Common myeloid progenitor, CD34-positive (primary cell): Measurements from ENCODE around the gene AMPD3.

Source experiments
- CTCF ChIA-PET: fragments of 350-600 bp; sonication (Branson Sonifier 250); formaldehyde crosslinking; loops from one replicate; lab custom pipeline; 2021; ENCODE audit warnings: antibody characterized with exemption; lab: Charles Lee
- POLR2A ChIA-PET: fragments of 350-600 bp; sonication (Branson Sonifier 250); formaldehyde crosslinking; loops from one replicate; lab custom pipeline; 2021; ENCODE audit warnings: antibody characterized with exemption; lab: Charles Lee
- DNase-seq, 3 donors: peaks; one replicate each; pipeline versions ENCODE4 v3.0.0 to v3.0.0-alpha.2; 2013
- H3K27ac ChIP-seq, 2 experiments: 1 replicate in 1 of 2; 2 replicates in 1 of 2; pipeline ENCODE4 v1.7.0; 2013; ENCODE audit warnings: inconsistent platforms in 2 of 2, low read length in 2 of 2, mild to moderate bottlenecking in 2 of 2, low read depth in 1 of 2, moderate library complexity in 1 of 2; ENCODE audit not compliant: severe bottlenecking in 2 of 2, insufficient read depth in 1 of 2, poor library complexity in 1 of 2
- H3K27me3 ChIP-seq, 5 experiments: replicated peaks in 2 of 5; 1 replicate in 3 of 5; 2 replicates in 2 of 5; pipeline versions ENCODE4 v1.6.1 to v1.7.0; 2013; ENCODE audit warnings: low read length in 4 of 5, mild to moderate bottlenecking in 2 of 5, moderate library complexity in 2 of 5, inconsistent platforms in 1 of 5; ENCODE audit not compliant: insufficient read depth in 5 of 5, control insufficient read depth in 4 of 5
- H3K36me3 ChIP-seq, 4 experiments: 1 replicate in 2 of 4; 2 replicates in 2 of 4; pipeline versions ENCODE4 v1.6.1 to v1.7.0; 2013; ENCODE audit warnings: low read length in 3 of 4, control low read depth in 1 of 4, mild to moderate bottlenecking in 1 of 4; ENCODE audit not compliant: control insufficient read depth in 4 of 4, insufficient read depth in 4 of 4
- H3K4me1 ChIP-seq, 4 experiments: 1 replicate in 3 of 4; 2 replicates in 1 of 4; pipeline versions ENCODE4 v1.6.1 to v1.7.1; 2013; ENCODE audit warnings: low read length in 3 of 4, mild to moderate bottlenecking in 3 of 4, control low read depth in 1 of 4, inconsistent platforms in 1 of 4, moderate library complexity in 1 of 4; ENCODE audit not compliant: control insufficient read depth in 4 of 4, insufficient read depth in 4 of 4; ENCODE audit errors: control extremely low read depth in 1 of 4
- H3K4me3 ChIP-seq, 7 experiments: 1 replicate in 4 of 7; 2 replicates in 3 of 7; pipeline versions ENCODE4 v1.5.1 to v1.7.0; 2013; ENCODE audit warnings: mild to moderate bottlenecking in 7 of 7, low read length in 6 of 7, moderate library complexity in 6 of 7, inconsistent platforms in 2 of 7, low read depth in 2 of 7, control low read depth in 1 of 7; ENCODE audit not compliant: insufficient read depth in 4 of 7, control insufficient read depth in 1 of 7; ENCODE audit errors: extremely low read depth in 1 of 7
- H3K9me3 ChIP-seq, 5 experiments: 1 replicate in 4 of 5; 2 replicates in 1 of 5; pipeline versions ENCODE4 v1.6.1 to v1.7.1; 2013; ENCODE audit warnings: low read length in 4 of 5, mild to moderate bottlenecking in 2 of 5, inconsistent platforms in 1 of 5, low read depth in 1 of 5, moderate library complexity in 1 of 5; ENCODE audit not compliant: control insufficient read depth in 4 of 5, insufficient read depth in 2 of 5; ENCODE audit errors: control extremely low read depth in 1 of 5
- WGBS: methylation state at CpG from one replicate; pipeline ENCODE4 v1.1.5; 2013; ENCODE audit not compliant: insufficient coverage; 5-methylcytosine and 5-hydroxymethylcytosine counted together

Gene AMPD3

GRCh38 chr11:10526974-10527918 lies 72.2 kb downstream of the AMPD3 start:
- Histone ChIP-seq H3K27ac (no peak overlapping the region), H3K36me3 (peaks cover 29 to 58% (median 31%) of the 10 kb centered on the region in 4 experiments), H3K4me3 (no peak overlapping the region), H3K4me1 (peaks cover 0 to 15% (median under 1%) of the 10 kb centered on the region in 4 experiments), H3K9me3 (no peaks in the 10 kb centered on the region), H3K27me3 (no peaks in the 10 kb centered on the region)
- ChIA-PET POLR2A (no interaction called here), CTCF (interaction anchor here (0.9 kb wide), 1 partner anchor 10 kb away, joined by 3 read pairs; no protein-coding TSS in a partner anchor)
- DNase-seq = no peak
- 98% methylated on average over 4 of the region's 6 CpGs for WGBS

DNA sequence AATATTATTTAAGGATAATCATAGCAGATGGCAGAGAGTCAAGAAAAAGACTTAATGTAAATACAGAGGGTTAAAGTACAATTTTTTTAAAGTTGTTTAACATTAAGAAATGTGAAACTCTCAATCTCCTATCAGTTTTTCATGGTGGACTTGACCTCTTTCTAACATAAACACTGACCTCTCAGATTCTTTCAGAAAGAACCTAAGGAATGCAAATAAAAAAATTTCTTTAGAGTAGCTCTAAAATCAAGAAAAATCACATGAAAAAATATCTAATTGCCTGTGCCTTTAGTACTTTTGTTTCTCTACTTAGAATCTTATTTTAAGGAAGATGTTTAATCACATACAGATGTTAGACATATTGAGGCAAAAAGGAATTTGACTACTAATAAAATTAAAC lies 73.1 kb downstream of the AMPD3 start:
- H3K36me3 ChIP-seq = peaks cover 27 to 53% (median 32%) of the 10 kb centered on the region in 4 experiments
- no peak for DNase-seq
- POLR2A ChIA-PET = no interaction called here

DNA sequence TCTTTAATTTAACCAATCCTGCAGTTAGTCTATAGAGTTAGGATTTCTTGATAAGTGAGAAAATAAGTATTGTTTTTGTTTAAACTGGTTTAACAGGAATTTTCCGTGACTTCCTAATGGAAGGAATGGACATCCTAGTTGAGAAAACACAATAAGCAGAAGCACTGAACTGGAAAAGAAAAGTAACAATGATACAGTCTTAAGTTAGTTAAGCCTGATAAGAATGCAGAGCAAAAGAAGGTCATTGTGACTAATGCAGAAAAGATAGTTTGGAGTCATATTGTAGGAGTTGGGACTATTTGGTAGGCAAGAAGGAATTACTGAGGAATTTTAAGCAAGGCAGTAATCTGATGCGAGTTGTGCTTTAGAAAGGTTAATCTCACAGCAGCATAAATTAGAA lies 74.2 kb downstream of the AMPD3 start:
- Histone ChIP-seq H3K27me3 (no peaks in the 10 kb centered on the region), H3K27ac (no peak overlapping the region), H3K4me3 (no peak overlapping the region), H3K4me1 (peaks cover 0 to 9% (median 2%) of the 10 kb centered on the region in 4 experiments), H3K36me3 (peaks cover 25 to 57% (median 32%) of the 10 kb centered on the region in 4 experiments), H3K9me3 (no peaks in the 10 kb centered on the region)
- WGBS = 94% methylated on average over 2 of the region's 2 CpGs
- ChIA-PET CTCF (interaction anchor here (1.1 kb wide), 2 partner anchors 10 to 11 kb away, joined by 3 to 5 read pairs; partner anchors contain the start of gene RNF141), POLR2A (no interaction called here)
- no peak for DNase-seq

More for the DNA sequence above, 73.1 kb downstream of the AMPD3 start:
- Histone ChIP-seq H3K4me1 (peaks cover 0 to 9% (median 0%) of the 10 kb centered on the region in 4 experiments), H3K27ac (no peak overlapping the region), H3K9me3 (no peaks in the 10 kb centered on the region), H3K27me3 (no peaks in the 10 kb centered on the region), H3K4me3 (no peak overlapping the region)
- CTCF ChIA-PET = interaction anchor here (1.1 kb wide), 2 partner anchors 9 to 13 kb away, joined by 3 to 5 read pairs; partner anchors contain the start of gene RNF141

GRCh38 chr11:10532526-10532925 lies 77.5 kb downstream of the AMPD3 start:
- ChIA-PET CTCF (interaction anchor here (0.8 to 3.9 kb wide), 3 partner anchors 9 to 204 kb away, joined by 3 to 14 read pairs (median 3); no protein-coding TSS in a partner anchor), POLR2A (interaction anchor here (0.5 kb wide), 1 partner anchor 309 kb away, joined by 3 read pairs; no protein-coding TSS in a partner anchor)
- Histone ChIP-seq H3K36me3 (peaks cover 13 to 34% (median 20%) of the 10 kb centered on the region in 4 experiments), H3K9me3 (no peaks in the 10 kb centered on the region), H3K4me3 (no peak overlapping the region), H3K27ac (no peak overlapping the region), H3K27me3 (no peaks in the 10 kb centered on the region), H3K4me1 (peaks cover 6 to 26% (median 14%) of the 10 kb centered on the region in 4 experiments)
- 100% methylated on average over 1 of the region's 2 CpGs for WGBS
- no peak for DNase-seq

DNA sequence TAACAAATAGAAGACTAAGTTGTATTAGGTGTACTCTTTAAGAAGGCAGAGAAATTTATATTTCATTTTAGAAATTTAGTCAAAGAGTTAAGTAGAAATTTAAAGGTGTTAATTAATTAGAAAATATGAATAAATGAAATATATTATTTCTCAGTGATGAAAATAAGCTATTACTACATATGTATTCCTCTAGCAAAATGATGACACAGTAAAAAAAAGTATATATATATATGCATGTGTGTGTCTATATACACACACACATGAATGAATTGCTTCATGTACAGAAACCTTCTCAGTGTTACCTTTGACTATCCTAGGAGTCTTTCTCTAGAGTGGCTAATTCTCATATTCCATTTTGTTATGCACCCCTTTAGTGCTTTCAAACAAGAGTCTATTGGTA lies 78.3 kb downstream of the AMPD3 start:
- peaks cover 6 to 26% (median 14%) of the 10 kb centered on the region in 4 experiments for H3K4me1 ChIP-seq
- H3K36me3 ChIP-seq = peaks cover 15 to 31% (median 20%) of the 10 kb centered on the region in 4 experiments
- ChIA-PET CTCF (interaction anchor here (0.8 to 3.9 kb wide), 5 partner anchors 8 to 256 kb away, joined by 3 to 17 read pairs (median 3); no protein-coding TSS in a partner anchor), POLR2A (no interaction called here)
- H3K27ac ChIP-seq = no peak overlapping the region
- DNase-seq = no peak
- H3K9me3 ChIP-seq = no peaks in the 10 kb centered on the region
- no peaks in the 10 kb centered on the region for H3K27me3 ChIP-seq
- no peak overlapping the region for H3K4me3 ChIP-seq

DNA sequence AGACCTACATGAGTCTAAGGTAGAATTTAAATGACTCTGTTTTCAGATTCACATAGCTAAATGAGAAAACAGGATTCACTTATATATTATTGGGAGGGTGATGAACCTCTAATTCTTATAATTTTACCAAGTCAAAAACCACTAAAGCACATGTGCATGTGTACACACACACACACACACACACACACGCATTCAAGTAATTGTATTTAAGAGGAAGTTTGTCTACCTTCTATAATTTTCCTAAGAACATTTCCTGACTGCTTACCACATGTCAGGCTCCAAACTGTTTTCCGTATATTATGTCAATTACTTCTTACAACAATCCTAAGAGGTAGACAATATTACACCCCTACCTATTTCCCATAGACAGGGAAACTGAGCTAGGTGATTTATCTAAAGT lies 79.3 kb downstream of the AMPD3 start:
- Histone ChIP-seq H3K27me3 (no peaks in the 10 kb centered on the region), H3K9me3 (no peaks in the 10 kb centered on the region), H3K4me1 (peaks cover 6 to 26% (median 14%) of the 10 kb centered on the region in 4 experiments), H3K27ac (no peak overlapping the region), H3K36me3 (peaks cover 10 to 24% (median 13%) of the 10 kb centered on the region in 4 experiments), H3K4me3 (no peak overlapping the region)
- CTCF ChIA-PET = interaction anchor here (0.8 to 3.9 kb wide), 9 partner anchors 10 to 202 kb away, joined by 3 to 17 read pairs (median 3); no protein-coding TSS in a partner anchor
- peak in 2 of 3 donors; percentile 78 to 87 for DNase-seq
- POLR2A ChIA-PET = interaction anchor here (0.5 kb wide), 1 partner anchor 1882 kb away, joined by 3 read pairs; no protein-coding TSS in a partner anchor
- no CpG with 5 or more reads among the region's 2 CpGs for WGBS
